Activated naive CD4-positive, alpha-beta T cell treated with anti-CD3 and anti-CD28 coated beads for 36 hours (primary cell): Measurements from ENCODE around the gene S1PR5. TPM values are rescaled to one million over a fixed set of nuclear protein-coding genes. Genes with fewer than 3 reads are reported as not detected.

Source experiments
- CTCF ChIA-PET: fragments of 350-600 bp; sonication (Branson Sonifier 250); formaldehyde crosslinking; loops from one replicate; lab custom pipeline; 2021; ENCODE audit warnings: antibody characterized with exemption; lab: Charles Lee
- DNase-seq: peaks from one replicate; pipeline ENCODE4 v3.0.0-alpha.2; 2020
- H3K27ac Mint-ChIP-seq: one replicate; pipeline ENCODE4 v1.8.0; 2021; ENCODE audit warnings: mild to moderate bottlenecking, mixed read lengths
- H3K27me3 Mint-ChIP-seq: one replicate; pipeline ENCODE4 v1.8.0; 2021; ENCODE audit warnings: low read depth, mixed read lengths
- H3K36me3 Mint-ChIP-seq: one replicate; pipeline ENCODE4 v1.8.0; 2021; ENCODE audit warnings: low read depth, mixed read lengths
- H3K4me1 Mint-ChIP-seq: one replicate; pipeline ENCODE4 v1.8.0; 2021; ENCODE audit warnings: low read depth, mixed read lengths
- H3K4me3 Mint-ChIP-seq: one replicate; pipeline ENCODE4 v1.8.0; 2021; ENCODE audit warnings: mild to moderate bottlenecking, moderate library complexity, mixed read lengths
- H3K9me3 Mint-ChIP-seq: one replicate; pipeline ENCODE4 v1.8.0; 2021; ENCODE audit warnings: mixed read lengths
- intact Hi-C: fragments of 100-400 bp; cut with micrococcal nuclease; formaldehyde crosslinking; loops from one replicate; pipeline ENCODE4 v1.15.1; 2023
- total RNA-seq, 2 experiments: library from RNA; stranded (reverse); gene quantifications; one replicate each; pipeline ENCODE4 v1.2.3, GENCODE V29; 2021

Gene S1PR5
- total RNA-seq, 2 experiments from 2014 or later = not detected

DNA sequence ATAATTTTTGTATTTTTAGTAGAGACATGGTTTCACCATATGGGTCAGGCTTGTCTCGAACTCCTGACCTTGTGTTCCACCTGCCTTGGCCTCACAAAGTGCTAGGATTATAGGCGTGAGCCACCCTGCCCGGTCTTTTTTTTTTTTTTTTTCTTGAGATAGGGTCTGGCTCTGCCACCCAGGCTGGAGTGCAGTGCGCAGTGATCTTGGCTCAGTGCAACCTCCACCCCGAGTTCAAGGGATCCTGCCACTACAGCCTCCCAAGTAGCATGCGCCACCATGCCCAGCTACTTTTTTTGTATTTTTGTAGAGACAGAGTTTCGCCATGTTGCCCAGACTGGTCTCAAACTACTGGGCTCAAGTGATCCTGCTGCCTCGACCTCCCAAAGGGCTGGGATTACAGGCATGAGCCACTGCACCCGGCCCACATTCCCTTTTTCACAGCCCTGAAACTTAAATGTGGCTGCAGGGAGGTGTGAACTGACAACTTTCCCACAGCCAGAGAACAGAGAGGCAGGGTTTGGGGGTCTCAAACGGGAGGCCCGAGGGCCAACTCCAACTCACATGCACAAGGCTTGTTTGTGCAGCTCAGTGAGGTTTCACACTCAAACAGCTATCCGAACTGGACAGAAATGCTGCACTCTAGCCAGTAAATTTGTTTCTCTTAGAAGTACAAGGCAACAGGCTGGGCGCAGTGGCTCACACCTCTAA is 4.4 kb upstream of the S1PR5 start:
- H3K4me1 Mint-ChIP-seq = peaks cover 21% of the 10 kb centered on the region

DNA sequence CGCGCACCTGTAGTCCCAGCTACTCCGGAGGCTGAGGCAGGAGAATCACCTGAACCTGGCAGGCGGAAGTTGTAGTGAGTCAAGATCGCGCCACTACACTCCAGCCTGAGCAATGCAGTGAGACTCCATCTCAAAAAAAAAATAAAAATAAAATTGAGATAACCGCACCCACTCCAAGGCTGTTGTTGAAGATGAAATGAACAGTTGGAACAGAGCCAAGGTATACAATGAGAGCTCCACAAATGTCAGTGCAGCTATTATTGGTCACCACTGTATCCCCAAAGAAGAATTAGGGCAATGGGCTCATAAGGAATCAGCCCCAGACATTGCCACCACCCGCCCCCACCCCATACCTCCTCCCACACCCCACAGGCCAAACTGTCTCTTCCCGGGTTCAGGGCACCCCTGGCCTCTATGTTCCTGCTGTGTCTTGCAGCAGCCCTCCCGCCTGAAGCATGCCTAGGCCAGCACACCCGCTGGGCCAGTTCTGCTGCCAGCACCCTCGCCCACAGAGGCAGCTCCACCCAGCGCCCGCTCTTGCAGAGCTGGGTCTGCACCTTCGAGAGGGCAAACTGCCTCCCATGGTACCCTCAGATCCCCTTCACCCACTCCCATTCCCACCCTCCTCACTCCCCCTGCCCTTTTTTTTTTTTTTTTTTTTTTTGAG is 3.5 kb upstream of the S1PR5 start:
- no peaks in the 10 kb centered on the region for H3K36me3 Mint-ChIP-seq
- no peak overlapping the region for H3K4me3 Mint-ChIP-seq
- no peak for DNase-seq
- intact Hi-C loops = no loop called here
- no peak overlapping the region for H3K27ac Mint-ChIP-seq
- CTCF ChIA-PET = interaction anchor here (0.8 to 1.6 kb wide), 2 partner anchors 32 to 53 kb away, joined by 3 to 5 read pairs; no protein-coding TSS in a partner anchor
- no peaks in the 10 kb centered on the region for H3K9me3 Mint-ChIP-seq
- peaks cover 22% of the 10 kb centered on the region for H3K4me1 Mint-ChIP-seq
- H3K27me3 Mint-ChIP-seq = peaks cover 33% of the 10 kb centered on the region

More for the DNA sequence above, 4.4 kb upstream of the S1PR5 start:
- no peak overlapping the region for H3K4me3 Mint-ChIP-seq
- CTCF ChIA-PET = interaction anchor here (1.6 kb wide), 1 partner anchor 52 kb away, joined by 3 read pairs; no protein-coding TSS in a partner anchor
- no peak overlapping the region for H3K27ac Mint-ChIP-seq
- DNase-seq = no peak
- no peaks in the 10 kb centered on the region for H3K9me3 Mint-ChIP-seq
- peaks cover 26% of the 10 kb centered on the region for H3K27me3 Mint-ChIP-seq
- H3K36me3 Mint-ChIP-seq = no peaks in the 10 kb centered on the region
- intact Hi-C loops = no loop called here

DNA sequence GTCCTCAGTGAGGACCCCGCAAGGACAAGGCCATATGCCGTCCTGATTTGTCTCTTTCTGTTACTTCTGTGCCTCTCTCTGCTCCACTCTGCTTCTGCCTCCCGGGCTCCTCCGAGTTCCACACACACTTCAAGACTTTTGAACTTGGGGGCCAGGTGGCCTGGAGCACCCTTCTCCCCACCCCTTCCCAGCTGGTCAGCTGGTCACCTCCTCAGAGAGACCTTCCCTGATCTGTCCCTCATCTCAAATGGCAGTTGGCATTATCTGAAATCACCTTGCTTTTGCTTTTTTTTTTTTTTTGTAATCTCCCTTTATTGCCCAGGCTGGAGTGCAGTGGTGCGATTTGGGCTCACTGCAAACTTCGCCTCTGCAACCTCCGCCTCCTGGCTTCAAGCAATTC is 2.2 kb upstream of the S1PR5 start:
- no peak overlapping the region for H3K27ac Mint-ChIP-seq
- H3K9me3 Mint-ChIP-seq = no peaks in the 10 kb centered on the region
- H3K4me3 Mint-ChIP-seq = no peak overlapping the region
- peaks cover 46% of the 10 kb centered on the region for H3K27me3 Mint-ChIP-seq
- no peaks in the 10 kb centered on the region for H3K36me3 Mint-ChIP-seq
- peaks cover 22% of the 10 kb centered on the region for H3K4me1 Mint-ChIP-seq
- intact Hi-C loops = no loop called here
- DNase-seq = no peak
- CTCF ChIA-PET = interaction anchor here (3.6 kb wide), 1 partner anchor 11 kb away, joined by 16 read pairs; no protein-coding TSS in a partner anchor

DNA sequence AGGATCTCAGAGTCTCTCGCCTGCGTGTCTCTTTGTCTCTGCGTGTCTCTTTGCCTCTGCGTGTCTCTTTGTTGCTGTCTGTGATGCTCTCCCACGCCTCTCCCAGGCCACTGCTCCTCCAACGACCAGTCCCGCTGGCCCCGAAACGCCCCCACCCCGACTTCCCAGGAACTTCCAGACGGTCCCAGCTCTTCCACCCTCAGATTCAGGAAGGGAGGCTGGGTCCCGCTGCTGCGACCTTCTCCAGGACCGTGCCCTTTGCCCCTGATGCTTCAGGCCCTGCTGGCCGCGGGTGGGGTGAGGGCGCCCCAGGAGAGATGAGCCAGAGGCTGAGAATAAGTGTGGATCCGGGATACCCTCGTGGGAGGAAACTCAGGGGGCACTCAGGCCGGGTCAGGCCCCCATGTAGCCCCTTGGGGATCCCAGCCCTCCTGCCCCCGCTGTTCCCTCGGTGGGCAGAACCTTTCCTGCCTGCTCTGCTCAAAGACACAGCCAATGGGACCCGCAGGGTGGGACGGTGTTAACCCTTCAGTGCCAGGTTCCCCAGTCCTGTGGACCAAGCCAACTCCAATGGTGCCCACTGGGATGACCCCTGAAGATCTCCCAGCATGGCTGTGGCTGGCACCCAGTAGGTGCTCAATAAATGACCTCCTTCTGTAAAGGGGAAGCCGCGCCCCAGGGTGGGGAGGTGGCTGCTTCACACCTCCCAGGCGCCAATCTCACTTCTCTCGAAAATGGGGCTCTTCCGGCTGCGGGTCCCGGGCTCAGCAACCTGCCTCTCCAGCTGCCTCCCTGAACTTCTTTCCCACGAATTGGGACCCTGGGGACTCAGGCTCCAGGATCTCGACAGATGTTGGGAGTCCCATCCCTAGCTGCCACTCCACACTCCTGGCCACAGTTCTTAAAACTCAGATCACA is 1.5 kb upstream of the S1PR5 start:
- Mint-ChIP-seq H3K9me3 (no peaks in the 10 kb centered on the region), H3K4me3 (peak overlapping the region; percentile 42), H3K27ac (no peak overlapping the region), H3K27me3 (peaks cover 52% of the 10 kb centered on the region), H3K4me1 (peaks cover 24% of the 10 kb centered on the region), H3K36me3 (no peaks in the 10 kb centered on the region)
- DNase-seq = no peak
- intact Hi-C loops = no loop called here
- CTCF ChIA-PET = interaction anchor here (3.6 kb wide), 1 partner anchor 11 kb away, joined by 16 read pairs; no protein-coding TSS in a partner anchor

DNA sequence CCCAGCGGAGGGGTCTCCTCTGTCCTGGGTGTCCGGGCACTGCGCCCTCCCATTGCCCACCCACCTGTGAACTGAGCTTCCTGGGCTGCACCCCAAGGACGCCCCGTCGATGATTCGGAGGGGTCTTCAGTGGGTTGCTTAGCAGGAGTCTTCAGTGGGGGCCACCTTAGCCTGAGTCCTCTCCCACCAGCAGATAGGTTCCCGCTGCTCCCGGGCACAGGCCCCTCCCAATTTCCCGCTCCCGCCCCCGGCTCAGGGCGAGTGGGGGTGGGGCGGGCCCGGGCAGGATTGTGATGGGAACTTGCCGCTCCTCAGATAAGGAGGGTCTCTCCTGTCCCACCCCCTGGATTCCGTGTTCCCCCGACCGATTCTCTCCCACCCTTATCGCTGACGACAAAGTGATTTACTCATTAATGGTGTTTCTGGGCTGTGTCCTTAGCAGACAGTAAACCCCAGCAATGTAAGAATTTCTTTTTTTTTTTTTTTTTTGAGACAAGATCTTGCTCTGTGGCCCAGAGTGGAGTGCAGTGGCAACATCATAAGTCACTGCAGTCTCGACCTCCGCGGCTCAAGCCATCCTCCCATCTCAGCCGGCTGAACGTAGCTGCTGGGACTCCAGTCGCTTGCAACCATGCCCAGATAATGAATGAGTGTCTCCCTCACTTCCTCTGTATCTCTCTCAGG is 655 bp upstream of the S1PR5 start:
- no peaks in the 10 kb centered on the region for H3K36me3 Mint-ChIP-seq
- peaks cover 24% of the 10 kb centered on the region for H3K4me1 Mint-ChIP-seq
- H3K9me3 Mint-ChIP-seq = no peaks in the 10 kb centered on the region
- intact Hi-C loops = no loop called here
- no peak for DNase-seq
- no peak overlapping the region for H3K27ac Mint-ChIP-seq
- H3K4me3 Mint-ChIP-seq = peak overlapping the region; percentile 42
- peaks cover 60% of the 10 kb centered on the region for H3K27me3 Mint-ChIP-seq
- CTCF ChIA-PET = interaction anchor here (3.6 kb wide), 1 partner anchor 10 kb away, joined by 16 read pairs; no protein-coding TSS in a partner anchor

DNA sequence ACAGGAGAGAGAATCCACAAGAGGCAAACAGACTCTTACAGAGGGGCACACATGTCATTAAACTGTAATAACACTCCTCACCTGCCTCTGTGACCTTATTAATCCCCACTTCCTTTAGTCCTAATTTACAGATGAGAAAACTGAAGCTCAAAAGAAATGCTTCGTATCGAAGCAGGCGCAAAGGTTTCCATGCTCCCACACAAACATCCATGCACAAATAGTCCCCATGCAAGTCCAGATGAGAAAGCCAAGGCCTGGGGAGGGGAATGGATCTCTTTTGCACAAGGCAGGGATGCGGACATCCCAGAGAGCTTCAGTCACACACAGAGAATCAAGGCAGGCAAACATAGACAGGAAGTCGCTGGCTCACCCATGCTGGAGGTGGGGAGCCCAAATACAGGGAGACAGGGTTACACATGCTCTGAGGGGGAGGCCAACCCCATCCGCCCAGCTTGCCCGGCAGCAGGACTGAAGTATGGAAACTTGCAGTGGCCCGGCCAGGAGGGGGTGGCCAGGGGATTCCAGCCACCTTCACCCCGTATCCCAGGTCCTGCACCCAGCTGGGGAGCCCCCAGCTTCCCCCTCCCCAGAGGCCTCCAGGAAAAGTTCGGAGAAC is 468 bp downstream of the S1PR5 start:
- H3K27ac Mint-ChIP-seq = no peak overlapping the region
- peaks cover 24% of the 10 kb centered on the region for H3K4me1 Mint-ChIP-seq
- CTCF ChIA-PET = interaction anchor here (0.6 to 3.6 kb wide), 2 partner anchors 9 to 76 kb away, joined by 3 to 16 read pairs; no protein-coding TSS in a partner anchor
- H3K27me3 Mint-ChIP-seq = peaks cover 60% of the 10 kb centered on the region
- intact Hi-C loops = no loop called here
- no peaks in the 10 kb centered on the region for H3K36me3 Mint-ChIP-seq
- peak overlapping the region; percentile 59 for H3K4me3 Mint-ChIP-seq
- H3K9me3 Mint-ChIP-seq = no peaks in the 10 kb centered on the region
- DNase-seq = no peak

DNA sequence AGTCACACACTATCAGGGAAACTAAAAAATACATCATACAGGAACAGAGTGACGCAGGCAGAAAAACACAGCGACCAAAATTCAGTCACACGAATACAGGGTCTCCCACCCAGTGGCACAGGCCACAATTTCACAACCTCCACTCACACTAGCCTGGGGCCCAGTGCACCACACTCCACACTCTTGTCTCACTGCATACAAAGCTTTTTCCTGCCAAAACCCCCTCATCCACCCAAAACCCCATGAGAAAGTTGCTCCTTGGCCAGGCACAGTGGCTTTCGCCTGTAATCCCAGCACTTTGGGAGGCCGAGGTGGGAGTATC is 1.2 kb downstream of the S1PR5 start:
- no peaks in the 10 kb centered on the region for H3K36me3 Mint-ChIP-seq
- no peak for DNase-seq

DNA sequence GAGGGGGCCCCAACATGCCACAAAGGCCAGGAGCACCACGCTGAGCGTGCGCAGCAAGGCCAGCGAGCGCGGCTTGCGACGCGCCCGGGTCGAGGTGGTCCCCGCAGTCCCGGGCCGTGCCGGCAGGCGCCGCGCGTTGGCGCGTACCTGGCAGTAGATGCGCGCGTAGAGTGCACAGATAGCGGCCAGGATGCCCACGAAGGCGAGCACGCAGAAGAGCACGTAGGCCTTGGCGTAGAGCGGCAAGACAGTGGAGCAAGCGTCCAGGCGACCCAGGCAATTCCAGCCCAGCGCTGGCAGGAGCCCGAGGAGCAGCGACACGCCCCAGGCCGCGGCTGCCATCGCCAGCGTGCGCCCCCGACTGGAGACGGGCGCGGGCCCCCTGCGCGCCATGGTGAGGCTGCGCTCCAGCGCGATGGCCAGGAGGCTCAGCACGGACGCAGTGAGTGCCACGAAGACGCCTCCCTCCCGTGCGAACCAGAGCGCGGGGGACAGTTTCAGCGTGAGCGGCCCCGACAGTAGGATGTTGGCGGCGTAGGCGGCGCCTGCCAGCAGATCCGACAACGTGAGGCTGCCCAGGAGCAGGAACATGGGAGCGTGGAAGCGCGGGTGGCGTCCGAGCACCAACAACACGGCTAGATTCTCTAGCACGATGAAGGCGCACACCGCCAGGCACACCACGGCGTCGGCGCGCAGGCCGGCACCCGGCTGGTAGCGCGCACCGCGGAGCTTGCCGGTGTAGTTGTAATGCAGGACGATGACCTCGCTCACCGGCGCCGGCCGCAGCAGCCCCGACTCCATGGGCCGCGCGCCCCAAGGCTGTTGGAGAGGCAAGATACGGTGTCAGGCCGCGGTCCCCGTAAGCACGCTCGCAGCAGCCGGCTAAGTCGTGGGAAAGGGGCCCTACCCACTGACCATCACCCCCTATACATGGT is 2.8 kb downstream of the S1PR5 start:
- peaks cover 25% of the 10 kb centered on the region for H3K4me1 Mint-ChIP-seq
- peak; percentile 27 for DNase-seq
- H3K27me3 Mint-ChIP-seq = peaks cover 55% of the 10 kb centered on the region
- CTCF ChIA-PET = no interaction called here
- H3K27ac Mint-ChIP-seq = no peak overlapping the region
- intact Hi-C loops = no loop called here
- H3K36me3 Mint-ChIP-seq = no peaks in the 10 kb centered on the region
- H3K9me3 Mint-ChIP-seq = no peaks in the 10 kb centered on the region
- no peak overlapping the region for H3K4me3 Mint-ChIP-seq

More for the DNA sequence above, 1.2 kb downstream of the S1PR5 start:
- intact Hi-C loops = no loop called here
- H3K4me3 Mint-ChIP-seq = no peak overlapping the region
- H3K4me1 Mint-ChIP-seq = peaks cover 24% of the 10 kb centered on the region
- H3K27me3 Mint-ChIP-seq = peaks cover 62% of the 10 kb centered on the region
- CTCF ChIA-PET = interaction anchor here (0.5 kb wide), 1 partner anchor 11 kb away, joined by 3 read pairs; no protein-coding TSS in a partner anchor
- H3K9me3 Mint-ChIP-seq = no peaks in the 10 kb centered on the region
- no peak overlapping the region for H3K27ac Mint-ChIP-seq

DNA sequence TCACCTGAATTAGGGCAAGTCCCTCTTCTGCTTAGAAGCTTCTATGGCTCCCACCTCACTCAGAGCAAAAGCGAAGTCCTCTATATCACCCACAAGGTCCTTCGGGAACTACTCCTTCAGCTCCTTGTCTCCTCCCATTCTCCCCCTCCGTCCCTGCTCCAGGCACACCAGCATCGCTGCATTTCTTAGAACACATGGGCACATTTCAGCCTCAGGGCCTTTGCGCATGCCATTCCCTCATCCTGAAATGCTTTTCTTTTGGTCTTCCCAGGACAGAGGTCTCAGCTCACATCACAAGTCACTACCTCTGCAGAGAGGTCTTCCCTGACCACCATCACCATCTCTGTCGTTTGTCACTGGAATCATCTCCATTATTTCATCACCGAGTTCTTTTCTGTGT is 4.0 kb downstream of the S1PR5 start:
- CTCF ChIA-PET = interaction anchor here (0.5 to 1.1 kb wide), 3 partner anchors 23 to 38 kb away, joined by 3 to 4 read pairs (median 4); no protein-coding TSS in a partner anchor
- Mint-ChIP-seq H3K27me3 (peaks cover 43% of the 10 kb centered on the region), H3K9me3 (no peaks in the 10 kb centered on the region), H3K36me3 (no peaks in the 10 kb centered on the region), H3K4me3 (no peak overlapping the region), H3K4me1 (peaks cover 20% of the 10 kb centered on the region), H3K27ac (no peak overlapping the region)
- intact Hi-C loops = no loop called here
- DNase-seq = no peak

DNA sequence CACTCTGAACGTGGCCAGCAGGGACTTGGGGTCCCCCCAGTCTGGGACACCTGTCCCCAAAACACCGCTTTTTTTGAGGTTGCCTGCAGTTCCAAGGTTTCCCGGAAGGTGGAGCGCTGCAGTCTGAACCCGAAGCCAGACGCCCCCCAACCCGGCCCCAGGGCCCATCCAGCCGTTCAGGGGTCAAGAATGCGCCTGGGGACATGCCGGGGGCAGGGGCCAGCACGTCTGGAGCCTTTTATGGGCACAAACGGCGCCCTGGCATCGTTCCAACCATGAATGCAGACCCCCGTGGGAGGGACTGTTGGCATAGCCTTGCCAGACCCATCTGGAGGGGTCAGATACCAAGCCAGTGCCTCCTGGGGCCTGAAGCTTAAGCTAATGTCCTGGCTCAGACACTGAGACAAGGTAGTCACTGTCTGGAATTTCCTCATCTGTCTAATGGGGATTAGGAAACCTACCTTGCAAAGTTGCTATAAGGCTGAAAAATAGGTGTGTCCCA is 6.9 kb downstream of the S1PR5 start:
- H3K4me3 Mint-ChIP-seq = no peak overlapping the region
- peaks cover 25% of the 10 kb centered on the region for H3K27me3 Mint-ChIP-seq
- CTCF ChIA-PET = interaction anchor here (0.9 to 4.2 kb wide), 7 partner anchors 8 to 612 kb away, joined by 3 to 16 read pairs (median 4); partner anchors contain the start of gene S1PR5
- no peaks in the 10 kb centered on the region for H3K9me3 Mint-ChIP-seq
- H3K27ac Mint-ChIP-seq = no peak overlapping the region
- intact Hi-C loops = no loop called here
- no peaks in the 10 kb centered on the region for H3K36me3 Mint-ChIP-seq
- H3K4me1 Mint-ChIP-seq = peaks cover 16% of the 10 kb centered on the region
- peak; percentile 74 for DNase-seq
